Lung (tissue), 12 donors: ENCODE measurements around the gene GBE1. TPM values are rescaled to one million over a fixed set of nuclear protein-coding genes. Genes with fewer than 3 reads are reported as not detected.
"Not testable (repeated sequence)": the region's sequence is repeated elsewhere in the genome, so short reads cannot be mapped to it uniquely, and the experiment has no call there.

ENCODE experiments used
- ATAC-seq: fragments of 200-7000 bp; cut with Tn5 transposase; one replicate; pipeline ENCODE4 v1.9.1; 2020; ENCODE audit warnings: moderate number of reproducible peaks; ENCODE audit not compliant: insufficient read depth, low FRiP score
- DNase-seq, 3 donors: peaks; one replicate each; pipeline ENCODE4 v3.0.0-alpha.2; 2013 to 2017
- H3K27ac ChIP-seq, 2 donors: one replicate each; pipeline ENCODE4 v1.5.1; 2013; ENCODE audit warnings: mild to moderate bottlenecking in 2 of 2, moderate library complexity in 2 of 2, control low read depth in 1 of 2, inconsistent platforms in 1 of 2, low read depth in 1 of 2, low read length in 1 of 2
- H3K27me3 ChIP-seq, 3 donors: one replicate each; pipeline ENCODE4 v1.5.1; 2013; ENCODE audit warnings: low read length in 2 of 3; ENCODE audit not compliant: control insufficient read depth in 3 of 3, insufficient read depth in 3 of 3
- H3K36me3 ChIP-seq, 4 donors: one replicate each; pipeline ENCODE4 v1.5.1; 2013; ENCODE audit warnings: low read length in 4 of 4, mild to moderate bottlenecking in 1 of 4, moderate library complexity in 1 of 4; ENCODE audit not compliant: control insufficient read depth in 4 of 4, insufficient read depth in 4 of 4
- H3K4me1 ChIP-seq, 5 donors: one replicate each; pipeline ENCODE4 v1.5.1; 2013; ENCODE audit warnings: low read length in 5 of 5, mild to moderate bottlenecking in 2 of 5, moderate library complexity in 1 of 5; ENCODE audit not compliant: control insufficient read depth in 5 of 5, insufficient read depth in 5 of 5
- H3K4me3 ChIP-seq: one replicate; pipeline ENCODE4 v1.5.1; 2013; ENCODE audit warnings: mild to moderate bottlenecking, control low read depth, moderate library complexity
- H3K9ac ChIP-seq, 2 donors: one replicate each; pipeline ENCODE4 v1.5.1; 2013; ENCODE audit warnings: low read length in 2 of 2, control low read depth in 1 of 2; ENCODE audit not compliant: insufficient read depth in 1 of 2
- H3K9me3 ChIP-seq, 4 donors: one replicate each; pipeline ENCODE4 v1.5.1; 2013; ENCODE audit warnings: low read length in 3 of 4, mild to moderate bottlenecking in 1 of 4, moderate library complexity in 1 of 4; ENCODE audit not compliant: control insufficient read depth in 4 of 4, insufficient read depth in 3 of 4
- whole genome bisulfite sequencing, 2 donors: extraction: QIAGEN DNeasy Blood & Tissue Kit; methylation state at CpG; one replicate each; pipeline ENCODE4 v1.1.7; 2013; 5-methylcytosine and 5-hydroxymethylcytosine counted together
- polyA plus RNA-seq, 2 donors: library from polyadenylated mRNA; stranded (reverse); fragments of 200-250 nt; gene quantifications; one replicate each; pipeline ENCODE4 v1.2.1, GENCODE V29; 2013
- total RNA-seq, 2 donors: library from RNA; depleted of rRNA in 1 of 2; stranded (reverse); fragments of >200 nt in 1 of 2; gene quantifications; one replicate each; pipeline ENCODE4 v1.2.1, GENCODE V29; 2014 to 2021
- TF ChIP-seq, protein P1 (sequence below): IDR thresholded peaks from 2 replicates; pipeline ENCODE4 v1.5.1; 2012; ENCODE audit warnings: mild to moderate bottlenecking; ENCODE audit errors: control extremely low read depth, extremely low read depth
- donor health status: control.
- donor health status: control.
- donor health status: Bipolar disorder and iron deficiency.
- donor health status: healthy.
- donor health status: DM: yes; HTN: yes; CAD: no.

The GBE1 gene
- total and polyA plus RNA-seq, 4 donors, result 10.5 to 39.1 (median 31.6) TPM

DNA sequence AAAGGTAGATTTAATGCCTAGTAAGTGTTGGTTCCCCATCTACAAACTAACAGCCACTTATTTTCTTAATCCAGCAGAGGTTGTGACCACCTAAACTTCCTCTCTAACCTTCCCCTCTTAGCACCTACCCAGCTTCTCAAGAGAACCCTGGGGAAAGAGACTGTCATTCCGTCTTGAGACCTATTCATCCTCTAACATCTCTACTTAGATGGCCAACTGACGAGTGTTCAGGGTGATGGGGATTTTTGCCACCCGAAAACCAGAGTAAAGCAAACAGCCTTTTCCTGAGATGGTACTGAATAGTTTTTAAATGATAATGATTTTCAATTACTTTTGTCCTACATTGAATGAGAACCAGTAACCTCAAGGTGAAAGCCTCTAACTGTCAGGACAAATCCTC, 9.3 kb upstream of the GBE1 start:
- Histone ChIP-seq H3K27ac (no peak overlapping the region), H3K9ac (no peak overlapping the region), H3K4me3 (no peak overlapping the region), H3K36me3 (no peaks in the 10 kb centered on the region), H3K9me3 (no peaks in the 10 kb centered on the region), H3K4me1 (peaks cover 0 to 3% (median 0%) of the 10 kb centered on the region in 5 donors), H3K27me3 (no peaks in the 10 kb centered on the region)
- TF ChIP-seq, protein P1, sequence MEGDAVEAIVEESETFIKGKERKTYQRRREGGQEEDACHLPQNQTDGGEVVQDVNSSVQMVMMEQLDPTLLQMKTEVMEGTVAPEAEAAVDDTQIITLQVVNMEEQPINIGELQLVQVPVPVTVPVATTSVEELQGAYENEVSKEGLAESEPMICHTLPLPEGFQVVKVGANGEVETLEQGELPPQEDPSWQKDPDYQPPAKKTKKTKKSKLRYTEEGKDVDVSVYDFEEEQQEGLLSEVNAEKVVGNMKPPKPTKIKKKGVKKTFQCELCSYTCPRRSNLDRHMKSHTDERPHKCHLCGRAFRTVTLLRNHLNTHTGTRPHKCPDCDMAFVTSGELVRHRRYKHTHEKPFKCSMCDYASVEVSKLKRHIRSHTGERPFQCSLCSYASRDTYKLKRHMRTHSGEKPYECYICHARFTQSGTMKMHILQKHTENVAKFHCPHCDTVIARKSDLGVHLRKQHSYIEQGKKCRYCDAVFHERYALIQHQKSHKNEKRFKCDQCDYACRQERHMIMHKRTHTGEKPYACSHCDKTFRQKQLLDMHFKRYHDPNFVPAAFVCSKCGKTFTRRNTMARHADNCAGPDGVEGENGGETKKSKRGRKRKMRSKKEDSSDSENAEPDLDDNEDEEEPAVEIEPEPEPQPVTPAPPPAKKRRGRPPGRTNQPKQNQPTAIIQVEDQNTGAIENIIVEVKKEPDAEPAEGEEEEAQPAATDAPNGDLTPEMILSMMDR, result no peak
- ATAC-seq (no peak), DNase-seq (no peak)
- WGBS, 2 donors, result 91 to 96% methylated on average over 3 of the region's 3 CpGs

DNA sequence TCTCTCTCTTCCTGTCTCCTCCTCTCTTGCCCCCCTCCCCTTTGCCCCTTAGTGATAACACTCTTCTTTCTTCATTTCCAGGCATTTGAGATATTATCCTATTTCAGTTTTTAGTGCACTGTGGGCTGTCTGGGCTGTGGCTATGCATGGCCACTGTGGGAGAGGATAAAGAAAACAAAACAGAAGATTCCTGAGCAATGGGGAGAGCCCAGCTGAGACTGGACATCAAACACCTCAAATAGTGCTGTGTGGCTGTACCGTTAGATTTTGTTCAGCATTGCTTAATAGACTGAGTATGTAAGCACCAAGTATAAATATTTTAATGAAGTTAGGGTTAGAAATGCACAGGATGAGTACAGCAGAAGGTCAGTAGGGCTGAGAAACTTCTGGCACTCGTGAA, 7.9 kb upstream of the GBE1 start:
- WGBS, 2 donors, result 71 to 79% methylated on average over 2 of the region's 2 CpGs
- no peak overlapping the region for H3K4me3 ChIP-seq
- H3K27me3 ChIP-seq, result no peaks in the 10 kb centered on the region
- H3K9me3 ChIP-seq, result no peaks in the 10 kb centered on the region
- no peak overlapping the region for H3K9ac ChIP-seq
- H3K4me1 ChIP-seq, result peaks cover 0 to 3% (median 0%) of the 10 kb centered on the region in 5 donors
- ATAC-seq (no peak), DNase-seq (no peak)
- no peaks in the 10 kb centered on the region for H3K36me3 ChIP-seq
- H3K27ac ChIP-seq, result no peak overlapping the region
- TF ChIP-seq, protein P1, result no peak

DNA sequence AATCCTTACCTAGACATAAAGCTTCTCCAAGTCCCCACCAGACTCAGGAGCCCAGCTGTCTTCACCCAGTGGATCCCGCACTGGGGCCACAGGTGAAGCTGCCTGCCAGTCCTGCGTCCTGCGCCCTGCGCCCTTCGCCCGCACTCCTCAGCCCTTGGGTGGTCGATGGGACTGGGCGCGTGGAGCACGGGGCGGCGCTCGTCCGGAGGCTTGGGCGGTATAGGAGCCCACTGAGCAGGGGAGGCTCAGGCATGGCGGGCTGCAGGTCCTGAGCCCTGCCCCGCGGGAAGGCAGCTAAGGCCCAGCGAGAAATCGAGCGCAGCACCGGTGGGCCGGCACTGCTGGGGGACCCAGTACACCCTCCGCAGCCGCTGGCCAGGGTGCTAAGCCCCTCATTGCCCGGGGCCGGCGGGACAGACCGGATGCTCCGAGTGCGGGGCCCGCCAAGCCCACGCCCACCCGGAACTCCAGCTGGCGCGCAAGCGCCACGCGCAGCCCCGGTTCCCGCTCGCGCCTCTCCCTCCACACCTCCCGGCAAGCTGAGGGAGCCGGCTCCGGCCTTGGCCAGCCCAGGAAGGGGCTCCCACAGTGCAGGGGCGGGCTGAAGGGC, 5.9 kb upstream of the GBE1 start:
- not testable (repeated sequence) for DNase-seq, ATAC-seq, H3K9me3 ChIP-seq, H3K27ac ChIP-seq, H3K27me3 ChIP-seq, H3K4me3 ChIP-seq, H3K36me3 ChIP-seq, H3K9ac ChIP-seq
- H3K4me1 ChIP-seq, result peaks cover 0 to 17% (median 0%) of the 10 kb centered on the region in 5 donors
- WGBS, 2 donors, result 97 to 98% methylated on average over 47 of the region's 47 CpGs

DNA sequence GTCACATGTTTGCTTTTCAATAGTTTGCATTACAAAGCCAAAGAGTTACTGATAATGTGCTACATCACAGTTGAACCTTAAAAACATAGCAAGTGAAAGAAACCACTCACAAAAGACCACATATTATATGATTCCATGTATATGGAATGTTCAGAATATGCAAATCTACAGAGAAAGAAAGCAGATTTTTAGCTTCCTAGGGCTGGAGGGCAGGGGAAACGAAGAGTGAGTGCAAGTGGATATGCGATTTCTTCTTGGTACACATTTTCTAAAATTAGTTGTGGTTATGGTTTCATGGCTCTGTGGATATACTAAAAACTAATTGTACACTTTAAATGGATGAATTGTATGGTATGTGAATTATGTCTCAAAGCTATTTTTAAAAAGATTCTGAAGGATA, 4.0 kb upstream of the GBE1 start:
- Histone ChIP-seq H3K4me1 (peaks cover 0 to 19% (median 3%) of the 10 kb centered on the region in 5 donors), H3K27ac (no peak overlapping the region), H3K27me3 (no peaks in the 10 kb centered on the region), H3K36me3 (no peaks in the 10 kb centered on the region), H3K9ac (no peak overlapping the region), H3K4me3 (no peak overlapping the region), H3K9me3 (no peaks in the 10 kb centered on the region)
- TF ChIP-seq, protein P1, result no peak
- WGBS, 2 donors, result 81% methylated on average over 2 of the region's 2 CpGs
- DNase-seq, result no peak
- ATAC-seq, result no peak
